Bronchial epithelial cell (primary cell): ENCODE measurements around the gene ZBP1. TPM values are rescaled to one million over a fixed set of nuclear protein-coding genes. Genes with fewer than 3 reads are reported as not detected.

ENCODE experiments used
- DNase-seq: peaks from one replicate; pipeline ENCODE4 v3.0.0-alpha.2; 2010; ENCODE audit warnings: low read depth
- FAIRE-seq: peaks from 2 replicates; lab custom pipeline; 2011; peaks lifted over from hg19 to GRCh38; lab: Jason Lieb, UNC
- H3K27me3 ChIP-seq: 2 replicates; pipeline ENCODE4 v1.5.1; 2011; ENCODE audit warnings: low read length; ENCODE audit not compliant: control insufficient read depth, insufficient read depth
- H3K36me3 ChIP-seq: 2 replicates; pipeline ENCODE4 v1.5.1; 2011; ENCODE audit warnings: low read length; ENCODE audit not compliant: control insufficient read depth, insufficient read depth
- H3K4me3 ChIP-seq: 2 replicates; pipeline ENCODE4 v1.5.1; 2011; ENCODE audit warnings: mild to moderate bottlenecking, low read depth, low read length, control low read depth
- CTCF ChIP-seq: IDR thresholded peaks from 2 replicates; pipeline ENCODE4 v1.5.1; 2011; ENCODE audit warnings: mild to moderate bottlenecking, moderate library complexity, low read length, control low read depth, inconsistent platforms; ENCODE audit not compliant: insufficient read depth, severe bottlenecking
- total RNA-seq: library from RNA; depleted of rRNA; stranded (reverse); fragments of >200 nt; gene quantifications from 2 replicates; pipeline ENCODE4 v1.2.1, GENCODE V29; 2014

ZBP1 gene
- total RNA-seq, 1 donor from 2014 or later: not detected

GRCh38 chr20:57622579-57623381, 2.6 kb upstream of the ZBP1 start:
- Histone ChIP-seq H3K36me3 (no peaks in the 10 kb centered on the region), H3K4me3 (no peak overlapping the region), H3K27me3 (no peaks in the 10 kb centered on the region)
- DNase-seq: peak; percentile 92
- FAIRE-seq: peak; percentile 43
- TF ChIP-seq CTCF: peak; percentile 99

GRCh38 chr20:57622201-57622570, 2.0 kb upstream of the ZBP1 start:
- H3K27me3 ChIP-seq: no peaks in the 10 kb centered on the region
- no peak overlapping the region for H3K4me3 ChIP-seq
- FAIRE-seq: no peak
- no peaks in the 10 kb centered on the region for H3K36me3 ChIP-seq
- TF ChIP-seq CTCF: no peak
- peak; percentile 61 for DNase-seq

- Histone ChIP-seq H3K4me3 (no peak overlapping the region), H3K27me3 (peaks cover 2% of the 10 kb centered on the region), H3K36me3 (no peaks in the 10 kb centered on the region)
- FAIRE-seq (no peak), DNase-seq (no peak)
- TF ChIP-seq CTCF: no peak
These were observed 1.4 kb upstream of the ZBP1 start for GRCh38 chr20:57621421-57622200.

GRCh38 chr20:57620999-57621398, 773 bp upstream of the ZBP1 start:
- TF ChIP-seq CTCF: no peak
- no peak for DNase-seq
- no peaks in the 10 kb centered on the region for H3K36me3 ChIP-seq
- H3K27me3 ChIP-seq: peaks cover 5% of the 10 kb centered on the region
- FAIRE-seq: no peak
- H3K4me3 ChIP-seq: no peak overlapping the region

GRCh38 chr20:57619051-57619831, 985 bp downstream of the ZBP1 start:
- FAIRE-seq (no peak), DNase-seq (no peak)
- TF ChIP-seq CTCF: no peak
- Histone ChIP-seq H3K36me3 (no peaks in the 10 kb centered on the region), H3K4me3 (no peak overlapping the region), H3K27me3 (peaks cover 15% of the 10 kb centered on the region)
